Activated CD8-positive, alpha-beta memory T cell treated with anti-CD3 and anti-CD28 coated beads for 36 hours (primary cell): ENCODE data around the gene TECPR1. TPM values are rescaled to one million over a fixed set of nuclear protein-coding genes. Genes with fewer than 3 reads are reported as not detected.

Experiments
- CTCF ChIA-PET: fragments of 350-600 bp; sonication (Branson Sonifier 250); formaldehyde crosslinking; loops from one replicate; lab custom pipeline; 2021; ENCODE audit warnings: antibody characterized with exemption; lab: Charles Lee
- POLR2A ChIA-PET: fragments of 350-600 bp; sonication (Branson Sonifier 250); formaldehyde crosslinking; loops from one replicate; lab custom pipeline; 2021; ENCODE audit warnings: antibody characterized with exemption; lab: Charles Lee
- total RNA-seq, 2 experiments: library from RNA; stranded (reverse); gene quantifications; one replicate each; pipeline ENCODE4 v1.2.3, GENCODE V29; 2021

TECPR1 gene, protein sequence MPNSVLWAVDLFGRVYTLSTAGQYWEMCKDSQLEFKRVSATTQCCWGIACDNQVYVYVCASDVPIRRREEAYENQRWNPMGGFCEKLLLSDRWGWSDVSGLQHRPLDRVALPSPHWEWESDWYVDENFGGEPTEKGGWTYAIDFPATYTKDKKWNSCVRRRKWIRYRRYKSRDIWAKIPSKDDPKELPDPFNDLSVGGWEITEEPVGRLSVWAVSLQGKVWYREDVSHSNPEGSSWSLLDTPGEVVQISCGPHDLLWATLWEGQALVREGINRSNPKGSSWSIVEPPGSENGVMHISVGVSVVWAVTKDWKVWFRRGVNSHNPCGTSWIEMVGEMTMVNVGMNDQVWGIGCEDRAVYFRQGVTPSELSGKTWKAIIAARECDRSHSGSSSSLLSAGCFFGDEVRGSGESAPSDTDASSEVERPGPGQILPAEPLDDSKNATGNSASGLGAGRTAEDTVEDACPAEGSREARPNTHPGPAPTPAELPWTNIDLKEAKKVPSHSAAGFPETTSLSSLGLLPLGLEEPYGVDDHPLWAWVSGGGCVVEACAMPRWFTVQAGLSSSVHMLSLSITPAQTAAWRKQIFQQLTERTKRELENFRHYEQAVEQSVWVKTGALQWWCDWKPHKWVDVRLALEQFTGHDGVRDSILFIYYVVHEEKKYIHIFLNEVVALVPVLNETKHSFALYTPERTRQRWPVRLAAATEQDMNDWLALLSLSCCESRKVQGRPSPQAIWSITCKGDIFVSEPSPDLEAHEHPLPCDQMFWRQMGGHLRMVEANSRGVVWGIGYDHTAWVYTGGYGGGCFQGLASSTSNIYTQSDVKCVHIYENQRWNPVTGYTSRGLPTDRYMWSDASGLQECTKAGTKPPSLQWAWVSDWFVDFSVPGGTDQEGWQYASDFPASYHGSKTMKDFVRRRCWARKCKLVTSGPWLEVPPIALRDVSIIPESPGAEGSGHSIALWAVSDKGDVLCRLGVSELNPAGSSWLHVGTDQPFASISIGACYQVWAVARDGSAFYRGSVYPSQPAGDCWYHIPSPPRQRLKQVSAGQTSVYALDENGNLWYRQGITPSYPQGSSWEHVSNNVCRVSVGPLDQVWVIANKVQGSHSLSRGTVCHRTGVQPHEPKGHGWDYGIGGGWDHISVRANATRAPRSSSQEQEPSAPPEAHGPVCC
- 10 to 100 TPM; 25.6 to 32.7 TPM for total RNA-seq

DNA sequence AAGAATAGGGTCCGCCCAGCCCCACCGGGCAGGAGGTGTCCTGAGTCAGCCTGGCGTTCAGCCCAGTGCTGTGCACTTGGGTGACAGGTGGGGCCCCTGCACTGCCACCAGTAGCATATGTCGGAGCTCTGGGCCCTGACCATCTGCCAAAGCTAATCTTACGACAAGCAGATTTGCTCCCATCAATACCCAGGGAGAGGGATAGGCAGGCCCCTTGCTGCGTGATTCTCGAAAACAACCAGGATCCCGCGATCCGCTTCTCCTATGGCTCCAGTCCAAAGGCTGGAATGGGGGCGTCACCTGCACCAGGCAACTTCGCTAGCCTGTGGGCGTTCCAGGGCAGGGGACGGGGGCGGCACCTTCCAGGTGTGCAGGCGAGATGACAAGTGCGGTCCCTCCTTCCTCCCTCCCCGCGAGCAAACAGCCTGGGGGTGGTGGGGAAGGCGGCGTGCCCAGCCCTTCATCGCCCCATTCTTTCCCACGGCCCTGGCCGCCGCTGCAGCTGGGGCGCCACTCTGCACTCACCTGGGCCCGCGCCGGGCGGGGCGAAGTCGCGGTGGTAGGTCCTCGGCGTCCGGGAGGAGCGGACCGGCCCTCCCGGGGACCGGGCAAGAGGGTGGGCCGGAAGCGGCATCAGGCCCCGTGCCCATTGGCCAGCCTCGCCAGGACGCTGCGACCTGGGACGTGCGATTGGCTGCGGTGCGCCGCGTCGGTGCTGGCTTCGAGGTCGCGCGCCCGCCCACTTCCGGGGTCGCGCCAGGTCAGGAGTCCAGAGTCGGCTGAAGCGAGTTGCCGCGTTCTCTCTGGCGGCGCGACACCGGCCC, at the start of gene TECPR1:
TSS of gene TECPR1 (minus strand) at position 632 of the 824 bp plus-strand sequence. CDS start 6,086 bp downstream, outside the sequence.
- ChIA-PET CTCF (interaction anchor here (1.4 kb wide), 1 partner anchor 231 kb away, joined by 3 read pairs; no protein-coding TSS in a partner anchor), POLR2A (interaction anchor here (0.5 to 1.6 kb wide), 2 partner anchors 29 to 49 kb away, joined by 3 to 4 read pairs; no protein-coding TSS in a partner anchor)

DNA sequence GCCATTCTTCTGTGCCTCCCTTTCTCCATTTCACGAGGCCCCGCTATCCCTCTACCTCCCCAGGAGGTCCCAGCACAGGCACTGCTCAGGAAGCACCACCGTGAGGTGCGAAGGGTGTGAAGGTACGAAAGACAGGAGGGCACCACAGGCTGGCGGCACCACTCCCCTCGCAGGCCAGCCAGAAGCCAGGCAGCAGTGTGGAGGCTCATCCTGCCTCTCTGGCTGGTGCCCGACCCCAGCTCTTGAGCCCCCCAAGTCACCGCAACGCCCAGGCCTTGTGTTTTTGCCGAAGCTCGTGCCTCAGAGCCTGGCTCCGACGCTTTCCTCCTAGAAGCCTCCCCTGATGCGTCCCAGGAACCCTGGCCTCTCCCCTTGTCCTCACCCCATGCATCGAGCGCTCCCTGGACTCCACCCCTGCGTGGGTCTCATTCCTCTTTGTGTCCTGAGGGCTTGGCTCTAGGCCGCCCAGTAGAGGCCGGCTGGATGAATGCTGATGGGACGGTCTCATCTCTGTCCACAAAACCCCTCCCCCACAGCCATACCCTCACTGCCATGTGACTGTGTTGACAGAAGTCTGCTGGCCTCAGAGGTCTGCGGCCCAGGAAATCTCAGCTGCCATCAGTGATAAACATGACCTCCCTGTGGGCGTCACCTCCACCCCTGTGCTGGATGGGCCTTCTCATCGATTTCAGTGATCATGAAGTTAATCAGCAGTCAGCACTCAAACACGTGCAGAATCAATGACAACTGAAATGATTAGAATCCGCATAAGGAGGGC, 48.8 kb upstream of the TECPR1 start:
- ChIA-PET CTCF (no interaction called here), POLR2A (no interaction called here)

DNA sequence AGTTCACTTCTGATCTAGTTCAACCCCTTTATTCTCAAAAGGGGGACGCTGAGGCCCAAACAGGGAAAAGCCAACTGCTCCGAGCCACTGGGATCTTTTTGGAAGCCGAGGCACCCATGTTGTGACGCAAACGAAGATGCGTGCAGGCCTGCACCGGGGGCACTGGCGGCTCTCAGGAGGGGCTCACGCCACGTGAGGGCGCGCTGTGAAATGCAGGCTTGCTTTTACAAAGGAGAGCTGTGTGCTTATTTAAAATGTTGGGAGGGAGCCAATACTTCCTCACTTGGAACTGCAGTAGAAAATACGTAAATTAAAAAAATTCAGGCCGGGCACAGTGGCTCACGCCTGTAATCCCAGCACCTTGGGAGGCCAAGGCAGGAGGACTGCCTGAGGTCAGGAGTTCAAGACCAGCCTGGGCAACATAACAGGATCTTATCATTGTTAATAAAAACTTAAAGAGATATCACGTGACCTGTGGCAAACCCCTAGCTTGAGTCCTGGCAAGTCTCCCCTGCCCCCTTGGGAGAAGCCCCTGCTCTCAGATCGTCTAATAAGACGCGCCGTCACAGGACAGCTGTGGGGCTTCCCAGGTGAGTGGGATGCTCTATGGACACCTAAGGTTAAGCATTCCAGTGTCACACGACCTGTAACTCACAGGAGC, 45.7 kb upstream of the TECPR1 start:
- CTCF ChIA-PET: interaction anchor here (0.6 kb wide), 1 partner anchor 170 kb away, joined by 5 read pairs; no protein-coding TSS in a partner anchor
- POLR2A ChIA-PET: no interaction called here

DNA sequence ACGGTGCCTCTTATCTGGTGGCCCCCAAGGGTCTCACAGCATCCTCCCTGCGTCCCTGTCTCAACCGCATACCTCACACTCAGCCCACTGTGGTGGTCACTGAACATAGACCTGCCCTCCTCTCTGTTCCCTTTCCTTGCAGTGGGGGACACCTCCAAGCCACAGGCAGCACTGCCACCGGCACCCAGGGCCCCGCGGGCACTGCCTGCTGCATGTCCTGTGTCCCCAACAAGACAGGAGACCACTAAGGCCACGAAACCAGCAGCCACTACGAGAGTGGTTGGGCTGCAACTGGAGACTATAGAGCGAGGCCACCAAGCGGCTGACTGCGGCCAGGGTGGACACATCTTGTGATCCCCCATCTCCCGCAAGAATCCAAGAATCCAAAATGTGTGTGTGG, 44.8 kb upstream of the TECPR1 start:
- POLR2A ChIA-PET: no interaction called here
- CTCF ChIA-PET: no interaction called here

DNA sequence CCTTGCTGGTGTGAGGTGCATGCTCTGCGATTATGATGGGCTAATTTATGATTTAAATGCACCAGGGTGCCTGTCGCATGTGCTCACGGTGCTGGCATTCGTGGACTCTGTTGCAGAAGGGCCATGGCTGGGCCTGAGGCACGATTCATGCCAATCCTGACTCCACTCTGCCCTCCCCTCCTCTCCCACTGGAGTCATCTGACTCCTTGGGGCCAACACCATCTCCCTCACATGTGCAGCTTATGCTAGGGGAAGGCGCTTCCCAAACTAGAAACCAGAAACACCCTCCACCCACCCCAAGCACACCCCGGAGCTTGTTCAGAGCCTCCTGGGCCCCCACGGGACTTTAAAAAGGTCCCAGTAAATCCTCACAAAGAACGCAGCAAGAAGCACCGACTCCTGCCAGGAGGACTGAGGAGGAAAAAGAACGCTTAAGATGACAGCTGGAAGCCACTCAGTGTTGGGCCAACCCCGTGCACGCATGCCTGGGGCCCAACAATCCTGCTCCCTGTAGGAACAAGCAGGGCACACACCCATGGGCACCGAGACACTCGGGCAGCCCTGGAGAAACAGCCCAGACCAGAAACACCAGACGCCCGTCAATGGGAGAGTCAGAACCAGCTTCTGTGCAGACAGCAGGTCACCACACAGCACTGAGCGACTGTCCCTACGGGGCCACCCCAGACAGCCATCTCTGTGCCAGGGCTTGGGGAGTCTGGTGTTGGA, 43.6 kb upstream of the TECPR1 start:
- CTCF ChIA-PET: no interaction called here
- POLR2A ChIA-PET: no interaction called here

DNA sequence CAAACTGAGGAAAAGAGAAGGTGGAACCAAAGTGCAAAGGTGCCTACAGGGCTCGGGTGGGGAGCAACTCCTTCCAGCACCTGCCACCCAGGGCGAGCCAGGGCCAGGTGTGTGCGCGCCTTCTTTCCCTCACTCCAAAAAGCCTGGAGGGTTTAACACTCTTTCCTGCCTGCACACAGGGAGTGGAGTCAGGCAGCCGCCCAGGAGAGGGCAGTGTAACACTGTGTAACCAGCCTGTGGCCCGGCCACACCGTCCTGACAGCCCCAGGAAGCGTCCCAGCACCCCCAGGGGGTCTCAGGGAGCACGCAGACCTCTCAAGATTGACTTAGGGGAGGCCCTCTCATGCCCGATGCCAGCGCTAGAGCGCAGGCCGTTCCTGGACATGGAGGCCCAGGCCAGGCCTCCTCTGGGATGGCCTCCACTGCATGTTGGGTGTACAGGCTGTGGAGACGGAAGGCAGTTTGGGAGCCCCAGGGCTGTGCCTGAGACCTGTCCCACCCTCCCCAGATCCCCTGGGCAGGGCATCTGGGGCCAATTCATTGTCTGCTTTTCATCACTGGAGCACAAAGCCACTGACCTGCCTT, 42.9 kb upstream of the TECPR1 start:
- CTCF ChIA-PET: interaction anchor here (0.6 kb wide), 2 partner anchors 38 to 474 kb away, joined by 3 read pairs; no protein-coding TSS in a partner anchor
- POLR2A ChIA-PET: no interaction called here

DNA sequence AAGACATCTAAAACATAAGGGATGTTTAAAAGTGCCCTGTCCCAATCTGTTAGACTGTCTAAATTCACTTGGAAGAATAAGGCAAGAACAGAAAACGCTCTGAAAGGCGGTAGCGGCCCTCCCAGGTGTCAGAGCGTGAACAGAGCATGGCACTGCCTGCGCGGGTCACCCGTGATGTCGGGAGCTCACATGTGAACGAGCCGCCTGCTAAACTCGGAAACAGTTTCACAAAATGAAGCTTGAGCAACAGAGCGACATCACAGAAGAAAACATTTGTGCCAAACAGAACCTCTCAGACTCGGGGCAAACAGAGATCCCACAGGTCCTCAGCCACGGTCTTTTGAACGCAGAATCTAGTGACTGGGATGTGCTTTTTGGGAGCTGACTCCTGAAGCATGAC, 42.3 kb upstream of the TECPR1 start:
- POLR2A ChIA-PET: no interaction called here
- CTCF ChIA-PET: interaction anchor here (0.6 kb wide), 2 partner anchors 38 to 475 kb away, joined by 3 read pairs; no protein-coding TSS in a partner anchor

DNA sequence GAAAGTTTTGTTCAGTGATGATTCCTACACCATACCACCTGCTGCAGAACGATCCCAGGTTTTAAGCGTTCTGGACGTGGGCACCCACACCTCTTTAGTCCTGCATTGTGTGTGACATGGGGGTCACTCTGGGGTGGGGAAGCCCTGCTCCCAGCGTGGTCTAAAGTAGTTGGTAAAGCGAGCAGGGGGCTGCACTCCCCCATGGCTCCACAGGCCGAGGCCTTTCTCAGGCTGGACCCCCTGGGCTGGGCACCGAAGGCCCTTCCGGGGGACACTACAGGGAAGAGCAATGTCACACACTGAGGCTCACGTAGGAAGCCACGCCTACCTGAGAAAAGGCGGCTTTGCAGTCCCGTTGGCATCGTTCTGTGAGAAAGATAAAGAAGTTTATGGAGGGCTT, 41.7 kb upstream of the TECPR1 start:
- CTCF ChIA-PET: no interaction called here
- POLR2A ChIA-PET: no interaction called here

DNA sequence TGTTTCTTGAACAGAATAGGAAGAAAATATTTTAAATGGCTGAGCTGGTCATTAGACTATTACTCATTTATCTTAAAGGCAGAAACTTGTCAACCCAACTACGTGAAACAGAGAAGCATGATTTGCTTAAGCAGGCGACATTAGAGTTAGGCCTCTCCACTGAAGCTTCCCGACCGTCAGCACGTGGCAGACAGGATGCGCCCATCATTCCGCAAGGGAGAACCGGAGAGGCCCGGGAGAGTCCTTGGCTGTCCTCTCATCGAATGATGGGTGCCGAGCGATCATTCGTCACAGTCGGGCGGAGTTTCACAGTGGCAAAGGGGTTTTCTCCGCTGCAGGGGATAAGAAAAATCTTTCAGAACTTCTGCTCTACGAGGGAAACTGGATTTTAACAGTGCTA, 41.2 kb upstream of the TECPR1 start:
- CTCF ChIA-PET: no interaction called here

DNA sequence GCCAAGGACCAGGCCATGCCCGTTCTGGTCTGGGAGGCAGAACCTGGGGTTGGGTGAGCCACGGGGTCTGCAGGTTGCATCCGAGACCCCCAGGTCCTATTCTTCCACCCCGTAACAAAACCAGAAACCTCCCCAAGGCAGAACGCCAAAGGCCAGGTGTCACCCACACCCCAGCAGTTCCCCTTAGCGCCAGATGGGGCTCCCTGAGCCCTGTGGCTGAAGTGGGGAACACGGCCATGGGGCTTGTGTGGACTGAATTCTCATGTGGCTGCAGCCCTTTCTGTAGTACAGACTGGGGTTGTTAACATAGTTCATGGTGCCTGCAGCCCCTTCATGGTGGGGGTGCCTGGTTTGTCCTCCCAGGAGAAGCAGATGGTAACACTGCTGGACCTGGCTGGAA, 39.7 kb upstream of the TECPR1 start:
- ChIA-PET POLR2A (no interaction called here), CTCF (no interaction called here)

More for the DNA sequence above, 41.2 kb upstream of the TECPR1 start:
- POLR2A ChIA-PET: no interaction called here

DNA sequence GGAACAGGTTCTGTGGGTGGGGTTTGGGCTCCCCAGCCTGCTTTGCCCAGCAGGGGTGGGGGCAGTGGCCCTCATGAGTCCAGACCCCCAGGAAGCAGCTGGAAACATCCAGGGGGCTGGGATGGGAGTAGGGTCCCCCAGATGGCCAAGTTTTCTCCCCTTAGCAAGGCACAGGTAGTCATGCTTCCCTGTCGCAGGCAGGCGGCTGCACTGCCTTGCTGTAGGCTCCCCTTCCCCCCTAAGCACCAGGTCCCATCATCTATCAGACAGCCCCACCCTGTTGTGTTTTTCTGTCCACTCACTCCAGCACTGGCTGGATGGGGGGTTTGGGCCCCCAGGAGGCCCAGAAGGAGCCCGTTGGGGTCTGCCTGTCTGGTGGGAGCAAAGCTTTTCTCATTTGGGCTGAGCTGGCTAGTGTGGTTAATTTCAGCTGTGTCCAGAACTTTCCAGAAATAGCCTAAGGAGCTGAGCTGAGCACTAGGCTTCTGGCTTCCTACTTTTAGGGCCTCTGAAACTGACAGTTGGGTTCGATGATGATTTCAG, 37.4 kb upstream of the TECPR1 start:
- ChIA-PET CTCF (no interaction called here), POLR2A (interaction anchor here (0.6 kb wide), 1 partner anchor 176 kb away, joined by 4 read pairs; no protein-coding TSS in a partner anchor)

DNA sequence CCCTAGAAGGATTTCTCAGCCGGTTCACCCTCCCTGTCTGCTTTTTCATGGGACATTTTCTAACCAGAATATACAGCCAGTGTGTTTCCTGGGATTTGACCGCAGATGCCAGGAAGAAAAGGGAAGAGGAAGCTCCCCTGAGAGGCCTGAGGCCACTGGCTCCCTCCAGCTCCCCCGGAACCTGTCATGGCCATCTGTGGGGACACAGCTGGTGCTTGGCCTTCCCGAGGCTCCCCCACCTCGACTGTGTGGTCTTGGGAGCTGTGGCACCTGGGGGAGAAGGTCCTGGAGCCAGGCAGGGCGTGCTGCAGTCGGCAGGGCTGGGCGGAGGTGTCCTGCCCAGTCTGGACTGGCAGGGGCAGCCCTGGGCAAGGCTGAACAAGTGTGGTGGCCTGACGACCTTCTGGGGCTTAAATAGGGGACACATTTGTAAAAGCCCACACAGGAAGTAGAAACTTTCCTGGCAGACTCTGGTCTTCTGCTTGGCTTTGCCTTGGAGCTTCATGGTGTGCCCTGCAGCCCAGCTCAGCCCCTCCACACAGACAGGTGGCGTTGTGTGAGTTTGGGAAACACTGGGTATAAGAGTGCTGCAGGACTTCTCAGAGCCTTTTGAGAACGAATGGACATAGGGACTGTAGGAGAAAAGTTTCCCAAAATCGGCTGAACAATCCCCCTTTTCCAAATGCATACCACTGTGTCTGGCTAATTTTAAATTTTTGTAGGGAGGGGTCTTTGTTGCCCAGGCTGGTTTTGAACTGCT, 36.2 kb upstream of the TECPR1 start:
- POLR2A ChIA-PET: no interaction called here
- CTCF ChIA-PET: no interaction called here

DNA sequence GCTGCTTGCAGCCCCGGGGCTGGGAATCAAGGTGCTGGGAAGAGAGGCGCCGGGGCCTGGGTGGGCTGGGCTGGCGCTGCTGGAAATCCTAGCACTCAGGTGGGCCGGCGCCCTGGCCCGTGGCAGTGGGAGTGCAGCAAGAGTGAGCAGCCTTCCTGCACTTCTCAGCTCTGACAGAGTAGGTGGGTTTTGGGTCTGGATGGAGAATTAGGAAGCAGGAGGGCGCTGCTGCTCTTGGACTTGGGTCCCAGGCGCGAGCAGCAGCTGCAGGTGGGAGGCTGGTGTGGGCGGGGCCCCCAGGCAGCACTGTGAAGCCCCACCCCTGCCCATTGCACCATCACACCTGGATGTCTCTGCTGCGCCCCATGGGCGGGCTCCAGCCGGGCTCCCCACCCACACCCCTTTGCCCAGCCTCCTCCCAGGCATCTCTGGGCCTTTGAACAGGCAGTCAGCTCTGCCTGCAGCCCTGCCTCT, 35.5 kb upstream of the TECPR1 start:
- POLR2A ChIA-PET: no interaction called here
- CTCF ChIA-PET: no interaction called here

DNA sequence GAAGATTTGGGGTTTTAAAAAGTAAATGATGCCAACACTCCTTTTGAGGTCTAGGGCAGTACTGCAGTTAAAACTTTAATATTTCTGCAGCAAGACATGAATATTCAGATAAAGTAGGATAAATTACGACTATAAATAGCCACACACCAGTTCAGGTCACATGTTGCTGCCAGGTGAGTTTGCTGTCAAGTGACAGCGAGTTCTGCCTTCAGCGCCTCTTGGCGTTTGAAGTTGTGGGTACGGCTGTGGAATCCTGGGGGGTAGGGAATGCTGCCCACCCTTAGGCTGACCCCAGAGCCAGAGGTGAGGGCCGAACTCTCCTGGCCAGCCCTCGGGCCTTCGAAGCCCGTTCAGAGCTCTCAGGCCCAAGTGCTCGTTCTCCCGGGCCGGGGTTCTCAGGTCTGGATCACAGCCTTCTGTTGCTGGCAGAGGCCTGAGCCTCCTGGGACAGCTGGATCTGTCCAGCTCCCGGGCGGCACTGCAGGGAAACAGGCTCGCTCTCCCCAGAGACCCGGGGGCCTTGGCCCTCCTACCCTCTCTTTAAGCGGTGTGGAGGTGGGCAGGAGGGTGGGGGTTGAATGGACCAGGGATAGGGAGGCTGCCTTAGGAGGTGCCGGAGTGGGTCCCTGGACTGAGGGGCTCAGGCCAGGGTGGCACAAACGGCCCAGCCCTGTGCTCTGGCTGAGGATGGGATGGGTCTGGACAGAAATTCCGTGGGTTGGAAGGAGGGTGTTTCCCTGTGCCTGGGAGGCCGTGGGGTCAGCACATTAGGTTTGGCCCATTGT, 34.9 kb upstream of the TECPR1 start:
- POLR2A ChIA-PET: no interaction called here
- CTCF ChIA-PET: no interaction called here
